Colonic mucosa (tissue), 4 donors: Measurements from ENCODE around the gene NPTX2. TPM values are rescaled to one million over a fixed set of nuclear protein-coding genes. Genes with fewer than 3 reads are reported as not detected.

Experiments
- DNase-seq: peaks from one replicate; pipeline ENCODE4 v3.0.0-alpha.2; 2020
- H3K27ac ChIP-seq: fragments of 200-600 bp; one replicate; pipeline ENCODE4 v1.8.0; 2021
- H3K27me3 ChIP-seq: fragments of 200-600 bp; one replicate; pipeline ENCODE4 v1.8.0; 2021
- H3K36me3 ChIP-seq: fragments of 200-600 bp; one replicate; pipeline ENCODE4 v1.8.0; 2021
- H3K4me1 ChIP-seq: fragments of 200-600 bp; one replicate; pipeline ENCODE4 v1.8.0; 2021; ENCODE audit warnings: mild to moderate bottlenecking
- H3K4me3 ChIP-seq: fragments of 200-600 bp; one replicate; pipeline ENCODE4 v1.8.0; 2021
- H3K9ac ChIP-seq, 2 donors: one replicate each; pipeline ENCODE4 v1.7.0; 2013; ENCODE audit warnings: control low read depth in 2 of 2, low read depth in 2 of 2, low read length in 2 of 2
- H3K9me3 ChIP-seq: fragments of 200-600 bp; one replicate; pipeline ENCODE4 v1.8.0; 2021
- intact Hi-C: fragments of 100-400 bp; cut with DNase I; formaldehyde crosslinking; loops from one replicate; pipeline ENCODE4 v1.14.1; 2022
- total RNA-seq, 2 donors: library from RNA; stranded (reverse); fragmentation: NEBNext Ultra II Directional in 1 of 2; extraction: Animal tissue kit (Norgen Biotek cat#: 25700) in 1 of 2; gene quantifications; one replicate each; pipeline ENCODE4 v1.2.1, GENCODE V29; 2021
- TF ChIP-seq, protein P1 (sequence below): fragments of 200-600 bp; IDR thresholded peaks from one replicate; pipeline ENCODE4 v1.8.0; 2022; ENCODE audit warnings: antibody characterized with exemption, mild to moderate bottlenecking
- donor health status: healthy.
- donor health status: DM: no; HTN: no; CAD: no.
- donor health status: DM: no; HTN: no; CAD: no.

The NPTX2 gene
- total RNA-seq, 2 donors from 2014 or later = 0.89 to 1.6 TPM

DNA sequence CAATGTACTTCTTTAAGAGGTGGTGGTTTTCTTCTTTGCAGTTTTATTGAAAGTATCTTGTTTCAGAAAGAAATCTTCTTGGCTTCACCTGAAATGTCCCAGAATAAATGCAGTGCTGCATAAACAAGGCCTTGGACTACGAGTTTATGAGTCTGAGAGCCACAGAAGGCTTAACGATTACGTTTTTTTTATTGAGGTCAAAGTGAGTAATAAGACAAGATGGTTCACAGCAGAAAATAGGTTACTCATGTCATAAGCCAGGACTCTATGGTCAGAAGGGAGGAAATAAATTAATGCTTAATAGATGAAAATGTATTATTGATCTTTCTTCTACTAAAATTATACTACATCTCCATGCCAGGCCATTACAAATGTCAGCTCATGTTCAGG, 13.7 kb upstream of the NPTX2 start:
- Histone ChIP-seq H3K4me1 (no peaks in the 10 kb centered on the region), H3K27ac (peak overlapping the region; percentile 25), H3K4me3 (no peak overlapping the region), H3K9me3 (no peaks in the 10 kb centered on the region), H3K9ac (no peak overlapping the region), H3K36me3 (no peaks in the 10 kb centered on the region), H3K27me3 (no peaks in the 10 kb centered on the region)
- no peak for DNase-seq
- intact Hi-C loops = no loop called here
- TF ChIP-seq, protein P1, sequence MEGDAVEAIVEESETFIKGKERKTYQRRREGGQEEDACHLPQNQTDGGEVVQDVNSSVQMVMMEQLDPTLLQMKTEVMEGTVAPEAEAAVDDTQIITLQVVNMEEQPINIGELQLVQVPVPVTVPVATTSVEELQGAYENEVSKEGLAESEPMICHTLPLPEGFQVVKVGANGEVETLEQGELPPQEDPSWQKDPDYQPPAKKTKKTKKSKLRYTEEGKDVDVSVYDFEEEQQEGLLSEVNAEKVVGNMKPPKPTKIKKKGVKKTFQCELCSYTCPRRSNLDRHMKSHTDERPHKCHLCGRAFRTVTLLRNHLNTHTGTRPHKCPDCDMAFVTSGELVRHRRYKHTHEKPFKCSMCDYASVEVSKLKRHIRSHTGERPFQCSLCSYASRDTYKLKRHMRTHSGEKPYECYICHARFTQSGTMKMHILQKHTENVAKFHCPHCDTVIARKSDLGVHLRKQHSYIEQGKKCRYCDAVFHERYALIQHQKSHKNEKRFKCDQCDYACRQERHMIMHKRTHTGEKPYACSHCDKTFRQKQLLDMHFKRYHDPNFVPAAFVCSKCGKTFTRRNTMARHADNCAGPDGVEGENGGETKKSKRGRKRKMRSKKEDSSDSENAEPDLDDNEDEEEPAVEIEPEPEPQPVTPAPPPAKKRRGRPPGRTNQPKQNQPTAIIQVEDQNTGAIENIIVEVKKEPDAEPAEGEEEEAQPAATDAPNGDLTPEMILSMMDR = no peak

DNA sequence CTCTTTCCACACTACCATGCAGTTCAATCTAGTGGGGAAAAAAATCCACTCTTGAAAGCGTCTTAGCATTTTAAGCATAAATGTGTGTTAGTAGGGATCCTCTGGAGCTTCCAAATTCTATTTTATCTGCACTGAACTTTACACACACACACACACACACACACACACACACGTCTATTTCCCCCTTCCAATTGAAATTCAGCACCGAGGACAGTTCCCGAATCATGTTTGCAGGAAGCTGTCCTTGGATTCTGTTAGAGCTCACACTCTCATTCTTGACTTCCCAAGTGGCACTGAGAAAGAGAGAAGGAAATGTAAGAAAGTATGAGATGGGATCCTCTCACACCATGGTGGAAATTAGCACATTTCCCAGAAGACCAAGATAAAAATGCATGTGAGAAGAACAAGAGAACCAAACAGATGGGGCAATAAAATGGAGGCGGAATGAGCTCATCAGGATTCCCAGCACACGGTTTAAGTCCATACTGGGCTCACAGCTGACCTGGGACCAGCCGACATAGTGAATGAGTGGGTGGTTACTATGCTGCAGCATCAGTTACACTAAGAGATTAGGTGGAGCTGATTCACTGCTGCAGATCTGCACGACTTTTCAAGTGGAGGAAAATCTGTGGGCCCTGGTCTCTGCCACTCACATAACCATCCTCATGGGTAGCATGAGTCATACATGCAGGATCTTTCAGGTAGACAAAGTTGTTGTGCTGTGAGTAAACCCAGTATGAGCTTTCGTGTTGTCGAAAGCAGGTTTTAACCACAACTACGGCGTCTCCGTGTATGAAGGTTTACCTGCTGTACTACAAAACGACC, 3.3 kb upstream of the NPTX2 start:
- no peak for DNase-seq
- Histone ChIP-seq H3K36me3 (no peaks in the 10 kb centered on the region), H3K9me3 (no peaks in the 10 kb centered on the region), H3K27ac (no peak overlapping the region), H3K27me3 (peaks cover 25% of the 10 kb centered on the region), H3K4me1 (no peaks in the 10 kb centered on the region), H3K9ac (no peak overlapping the region), H3K4me3 (no peak overlapping the region)
- intact Hi-C loops = no loop called here
- TF ChIP-seq, protein P1 = no peak

DNA sequence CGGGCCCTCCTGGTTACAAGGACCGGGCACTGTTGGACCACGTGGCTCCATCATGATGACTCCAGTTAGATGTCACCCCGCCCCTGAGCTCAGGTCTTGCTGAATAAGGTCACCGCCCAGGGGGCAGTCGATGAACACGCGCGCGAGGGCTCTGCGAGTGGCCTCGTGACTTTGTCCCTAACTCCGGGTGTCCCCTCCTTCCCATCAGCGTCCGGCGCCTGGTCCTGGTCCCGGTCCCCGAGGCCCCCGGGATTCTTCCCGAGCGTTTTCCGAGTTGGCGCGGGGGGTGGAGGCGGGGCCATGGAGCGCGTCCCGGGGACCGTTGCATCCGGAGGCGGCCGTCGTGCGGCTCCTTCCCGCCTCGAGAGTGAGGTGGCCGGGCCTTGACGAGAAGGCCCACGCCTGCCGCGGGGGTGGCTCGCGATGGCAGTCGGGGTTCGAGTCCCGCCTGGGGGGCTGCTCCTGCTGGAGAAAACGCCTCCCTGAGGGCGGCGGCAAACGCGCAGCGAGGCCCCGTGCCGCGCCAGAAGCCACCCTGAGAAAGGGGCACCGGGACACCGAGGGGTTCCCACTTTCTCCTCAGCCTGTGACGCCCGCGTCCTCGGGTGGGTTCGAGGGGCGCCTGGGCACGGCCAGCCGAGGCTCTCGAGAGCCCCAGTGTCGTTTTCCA, 569 bp upstream of the NPTX2 start:
- no peak for DNase-seq
- Histone ChIP-seq H3K9ac (no peak overlapping the region), H3K4me3 (peak overlapping the region; percentile 15), H3K27me3 (peaks cover 34% of the 10 kb centered on the region), H3K27ac (no peak overlapping the region), H3K36me3 (no peaks in the 10 kb centered on the region), H3K4me1 (no peaks in the 10 kb centered on the region), H3K9me3 (no peaks in the 10 kb centered on the region)
- TF ChIP-seq, protein P1 = no peak
- intact Hi-C loops = no loop called here

DNA sequence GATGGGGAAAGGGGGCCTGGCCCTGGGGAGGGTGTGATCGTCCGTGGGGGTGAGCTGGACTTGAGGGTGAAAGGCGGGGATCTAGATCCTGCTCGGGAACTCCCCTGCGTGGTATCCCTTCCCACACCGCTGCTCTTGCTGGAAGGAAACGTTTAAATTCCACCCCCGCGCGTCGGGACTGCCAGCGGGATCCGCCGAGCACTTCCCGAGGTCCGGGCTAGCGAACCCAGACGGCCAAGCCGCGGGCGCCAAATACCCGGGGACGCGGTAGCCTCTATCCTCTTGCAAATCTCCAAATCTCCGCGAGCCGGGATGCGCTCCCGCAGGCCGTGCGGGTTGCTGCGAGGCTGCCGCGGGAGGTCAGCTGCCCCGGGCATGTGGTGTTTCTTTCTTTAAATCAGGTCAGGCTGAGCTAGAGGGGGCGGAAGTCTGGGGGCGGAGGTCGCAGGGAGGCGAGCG, 904 bp downstream of the NPTX2 start:
- H3K4me1 ChIP-seq = no peaks in the 10 kb centered on the region
- no peaks in the 10 kb centered on the region for H3K36me3 ChIP-seq
- TF ChIP-seq, protein P1 = no peak
- H3K27me3 ChIP-seq = peaks cover 34% of the 10 kb centered on the region
- H3K4me3 ChIP-seq = no peak overlapping the region
- no peaks in the 10 kb centered on the region for H3K9me3 ChIP-seq
- H3K9ac ChIP-seq = no peak overlapping the region
- no peak overlapping the region for H3K27ac ChIP-seq
- intact Hi-C loops = no loop called here
- DNase-seq = no peak

DNA sequence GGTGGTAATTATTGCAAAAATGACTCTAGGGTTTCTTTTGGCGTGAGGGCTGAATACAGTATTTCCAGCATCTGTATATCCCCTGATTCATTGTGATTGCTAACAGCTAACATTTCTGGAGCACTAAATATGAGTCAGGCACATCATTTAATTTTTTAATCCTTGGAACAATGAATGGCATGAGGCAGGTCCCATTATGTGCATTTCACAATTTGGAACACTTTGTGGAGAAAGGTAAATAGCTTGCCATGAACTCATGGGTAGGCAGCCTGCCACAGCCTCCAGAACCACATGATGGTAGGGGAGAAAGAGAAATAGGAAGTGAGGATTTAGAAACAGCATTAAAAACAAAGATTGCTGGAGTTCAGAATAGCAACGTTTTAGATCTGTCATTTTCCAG, 1.7 kb downstream of the NPTX2 start:
- no peak overlapping the region for H3K4me3 ChIP-seq
- no peak overlapping the region for H3K27ac ChIP-seq
- H3K4me1 ChIP-seq = no peaks in the 10 kb centered on the region
- no peaks in the 10 kb centered on the region for H3K9me3 ChIP-seq
- intact Hi-C loops = no loop called here
- H3K36me3 ChIP-seq = no peaks in the 10 kb centered on the region
- H3K27me3 ChIP-seq = peaks cover 34% of the 10 kb centered on the region
- no peak overlapping the region for H3K9ac ChIP-seq
- DNase-seq = no peak
- TF ChIP-seq, protein P1 = no peak
